SK-N-SH treated with all-trans-retinoic acid at 6 μM for 48 hours (cell line): ENCODE results near the gene TAF3.

ENCODE experiments used
- ATAC-seq: fragments of 200-7000 bp; cut with Tn5 transposase; 3 replicates; pipeline ENCODE4 v1.9.1; 2020; ENCODE audit warnings: mild to moderate bottlenecking, moderate library complexity
- ARNTL ChIP-seq: fragments of 450-650 bp; formaldehyde crosslinking; IDR thresholded peaks from 2 replicates; pipeline ENCODE4 v1.5.0; 2020; ENCODE audit warnings: low read depth, mild to moderate bottlenecking, moderate library complexity, borderline replicate concordance
- BACH2 ChIP-seq: fragments of 250-450 bp; sonication (Bioruptor Pico); IDR thresholded peaks from 2 replicates; pipeline ENCODE4 v1.9.0; 2021; ENCODE audit warnings: mild to moderate bottlenecking, borderline replicate concordance
- CREB5 ChIP-seq: fragments of 250-450 bp; sonication (Bioruptor Pico); IDR thresholded peaks from 2 replicates; pipeline ENCODE4 v1.5.1; 2020; ENCODE audit warnings: low read depth, mild to moderate bottlenecking, moderate library complexity
- CSDC2 ChIP-seq: fragments of 250-450 bp; sonication (Bioruptor Pico); IDR thresholded peaks from 2 replicates; pipeline ENCODE4 v1.5.0; 2020; ENCODE audit warnings: mild to moderate bottlenecking, moderate library complexity
- CSRNP3 ChIP-seq: fragments of 250-450 bp; sonication (Bioruptor Pico); IDR thresholded peaks from 2 replicates; pipeline ENCODE4 v1.5.1; 2021; ENCODE audit warnings: mild to moderate bottlenecking, moderate library complexity
- ESRRG ChIP-seq: fragments of 250-450 bp; sonication (Bioruptor Pico); IDR thresholded peaks from 2 replicates; pipeline ENCODE4 v1.6.1; 2021; ENCODE audit warnings: mild to moderate bottlenecking
- GLIS3 ChIP-seq: fragments of 250-450 bp; sonication (Bioruptor Pico); IDR thresholded peaks from 2 replicates; pipeline ENCODE4 v1.5.0; 2020; ENCODE audit warnings: mild to moderate bottlenecking, moderate library complexity
- ISL1 ChIP-seq: fragments of 250-450 bp; sonication (Bioruptor Pico); IDR thresholded peaks from 2 replicates; pipeline ENCODE4 v2.1.2; 2022; ENCODE audit warnings: mild to moderate bottlenecking, moderate library complexity
- OSR1 ChIP-seq: fragments of 250-450 bp; sonication (Bioruptor Pico); IDR thresholded peaks from 2 replicates; pipeline ENCODE4 v1.8.0; 2022; ENCODE audit warnings: moderate library complexity, mild to moderate bottlenecking, inconsistent platforms
- PATZ1 ChIP-seq: fragments of 250-450 bp; sonication (Bioruptor Pico); IDR thresholded peaks from 2 replicates; pipeline ENCODE4 v1.8.0; 2020; ENCODE audit warnings: mild to moderate bottlenecking, moderate library complexity, borderline replicate concordance
- POU6F1 ChIP-seq: fragments of 250-450 bp; sonication (Bioruptor Pico); IDR thresholded peaks from 2 replicates; pipeline ENCODE4 v1.8.0; 2021; ENCODE audit warnings: low read depth, mild to moderate bottlenecking, moderate library complexity, borderline replicate concordance
- PPARA ChIP-seq: fragments of 250-450 bp; sonication (Bioruptor Pico); IDR thresholded peaks from 2 replicates; pipeline ENCODE4 v1.5.0; 2020; ENCODE audit warnings: mild to moderate bottlenecking, borderline replicate concordance
- RARB ChIP-seq: fragments of 250-450 bp; sonication (Bioruptor Pico); IDR thresholded peaks from 2 replicates; pipeline ENCODE4 v1.8.0; 2021; ENCODE audit warnings: mild to moderate bottlenecking, moderate library complexity
- SNAI2 ChIP-seq: fragments of 250-450 bp; sonication (Bioruptor Pico); IDR thresholded peaks from 2 replicates; pipeline ENCODE4 v1.5.0; 2020; ENCODE audit warnings: mild to moderate bottlenecking, moderate library complexity
- TCF4 ChIP-seq: fragments of 250-450 bp; sonication (Bioruptor Pico); IDR thresholded peaks from 2 replicates; pipeline ENCODE4 v1.8.0; 2021; ENCODE audit warnings: mild to moderate bottlenecking, moderate library complexity, borderline replicate concordance
- TOX ChIP-seq: fragments of 250-450 bp; sonication (Bioruptor Pico); IDR thresholded peaks from 2 replicates; pipeline ENCODE4 v1.8.0; 2021; ENCODE audit warnings: mild to moderate bottlenecking, moderate library complexity, borderline replicate concordance
- TSHZ2 ChIP-seq: fragments of 250-450 bp; sonication (Bioruptor Pico); IDR thresholded peaks from 2 replicates; pipeline ENCODE4 v1.5.0; 2020; ENCODE audit warnings: mild to moderate bottlenecking, moderate library complexity
- ZC3H10 ChIP-seq: fragments of 250-450 bp; sonication (Bioruptor Pico); IDR thresholded peaks from 2 replicates; pipeline ENCODE4 v1.5.1; 2021; ENCODE audit warnings: mild to moderate bottlenecking, moderate library complexity
- ZFP3 ChIP-seq: fragments of 250-450 bp; sonication (Bioruptor Pico); IDR thresholded peaks from 2 replicates; pipeline ENCODE4 v1.5.0; 2020; ENCODE audit warnings: mild to moderate bottlenecking, moderate library complexity
- ZNF565 ChIP-seq: fragments of 450-650 bp; formaldehyde crosslinking; conservative IDR thresholded peaks from 2 replicates; pipeline ENCODE4 v1.5.0; 2020; ENCODE audit warnings: low read depth, mild to moderate bottlenecking, moderate library complexity
- ZNF70 ChIP-seq: fragments of 450-650 bp; formaldehyde crosslinking; IDR thresholded peaks from 2 replicates; pipeline ENCODE4 v1.5.0; 2020; ENCODE audit warnings: mild to moderate bottlenecking, moderate library complexity
- ZNF8 ChIP-seq: fragments of 450-650 bp; formaldehyde crosslinking; IDR thresholded peaks from 2 replicates; pipeline ENCODE4 v1.5.0; 2020; ENCODE audit warnings: mild to moderate bottlenecking, moderate library complexity

Gene TAF3

GRCh38 chr10:7960108-7960507, 141.8 kb downstream of the TAF3 start (continued):
- TF ChIP-seq TCF4 (CRISPR knock-in tag), result no peak
- TF ChIP-seq ISL1 (CRISPR knock-in tag), result no peak
- TF ChIP-seq ESRRG, result no peak

GRCh38 chr10:7962592-7962991, 144.3 kb downstream of the TAF3 start:
- no peak for TF ChIP-seq OSR1 (CRISPR knock-in tag)
- no peak for TF ChIP-seq SNAI2 (CRISPR knock-in tag)
- no peak for TF ChIP-seq ZNF565 (CRISPR knock-in tag)
- TF ChIP-seq TOX (CRISPR knock-in tag), result no peak
- no peak for TF ChIP-seq ZFP3 (CRISPR knock-in tag)
- TF ChIP-seq CSDC2 (CRISPR knock-in tag), result no peak
- TF ChIP-seq BACH2 (CRISPR knock-in tag), result no peak
- no peak for TF ChIP-seq TCF4 (CRISPR knock-in tag)
- no peak for TF ChIP-seq ISL1 (CRISPR knock-in tag)
- no peak for TF ChIP-seq PATZ1 (CRISPR knock-in tag)
- TF ChIP-seq CSRNP3 (CRISPR knock-in tag), result no peak
- TF ChIP-seq ZNF70 (CRISPR knock-in tag), result no peak
- TF ChIP-seq POU6F1 (CRISPR knock-in tag), result no peak
- no peak for TF ChIP-seq RARB
- no peak for TF ChIP-seq ZC3H10 (CRISPR knock-in tag)
- no peak for TF ChIP-seq ZNF8 (CRISPR knock-in tag)
- no peak for TF ChIP-seq ESRRG
- TF ChIP-seq TSHZ2 (CRISPR knock-in tag), result no peak
- ATAC-seq, result no peak

GRCh38 chr10:7965457-7965856, 147.2 kb downstream of the TAF3 start:
- TF ChIP-seq PPARA (CRISPR knock-in tag), result no peak
- no peak for TF ChIP-seq CSDC2 (CRISPR knock-in tag)
- no peak for TF ChIP-seq CREB5
- TF ChIP-seq CSRNP3 (CRISPR knock-in tag), result no peak
- TF ChIP-seq ARNTL (CRISPR knock-in tag), result no peak
- TF ChIP-seq TOX (CRISPR knock-in tag), result no peak
- TF ChIP-seq GLIS3, result no peak
- TF ChIP-seq TCF4 (CRISPR knock-in tag), result no peak
- no peak for TF ChIP-seq ZC3H10 (CRISPR knock-in tag)
- no peak for TF ChIP-seq SNAI2 (CRISPR knock-in tag)
- TF ChIP-seq ISL1 (CRISPR knock-in tag), result no peak
- no peak for TF ChIP-seq ZNF70 (CRISPR knock-in tag)
- TF ChIP-seq, all 23 proteins: peak for 0
- ATAC-seq, result no peak
